ENCODE results near the gene COX7A1.

The COX7A1 gene

GRCh38 chr19:36113425-36113824 is 38.8 kb downstream of the COX7A1 start:
- Histone ChIP-seq H3K4me1 (ENCODE audit: insufficient read depth, poor library complexity, severe bottlenecking) (no peaks in the 10 kb centered on the region), H3K27me3 (ENCODE audit: insufficient read depth, poor library complexity, severe bottlenecking) (no peaks in the 10 kb centered on the region), H3K36me3 (ENCODE audit: low read depth) (peaks cover 34% of the 10 kb centered on the region), H3K4me3 (ENCODE audit: severe bottlenecking) (peak overlapping the region; percentile 63), H3K9me3 (ENCODE audit: severe bottlenecking) (no peaks in the 10 kb centered on the region), H3K27ac (ENCODE audit: poor library complexity, severe bottlenecking) (no peak overlapping the region)
- TF ChIP-seq CTCF (IDR thresholded peaks at IDR 0.05; ENCODE audit: poor library complexity, severe bottlenecking), result no peak
- no peak for DNase-seq (ENCODE audit: low spot score)
- no peak for ATAC-seq (ENCODE audit: low read depth)

GRCh38 chr19:36112678-36113077 is 39.6 kb downstream of the COX7A1 start:
- no peak for DNase-seq (ENCODE audit: low spot score)
- no peak overlapping the region for H3K27ac ChIP-seq (ENCODE audit: poor library complexity, severe bottlenecking)
- H3K4me1 ChIP-seq (ENCODE audit: insufficient read depth, poor library complexity, severe bottlenecking), result no peaks in the 10 kb centered on the region
- no peak for ATAC-seq (ENCODE audit: low read depth)
- TF ChIP-seq CTCF (IDR thresholded peaks at IDR 0.05; ENCODE audit: poor library complexity, severe bottlenecking), result no peak
- H3K4me3 ChIP-seq (ENCODE audit: severe bottlenecking), result no peak overlapping the region
- H3K27me3 ChIP-seq (ENCODE audit: insufficient read depth, poor library complexity, severe bottlenecking), result no peaks in the 10 kb centered on the region
- peaks cover 28% of the 10 kb centered on the region for H3K36me3 ChIP-seq (ENCODE audit: low read depth)
- no peaks in the 10 kb centered on the region for H3K9me3 ChIP-seq (ENCODE audit: severe bottlenecking)

GRCh38 chr19:36111200-36111539 is 41.1 kb downstream of the COX7A1 start:
- no peaks in the 10 kb centered on the region for H3K4me1 ChIP-seq (ENCODE audit: insufficient read depth, poor library complexity, severe bottlenecking)
- no peak overlapping the region for H3K27ac ChIP-seq (ENCODE audit: poor library complexity, severe bottlenecking)

GRCh38 chr19:36110487-36111199 is 41.6 kb downstream of the COX7A1 start, which contains the start of gene OVOL3:
Gene OVOL3, plus strand, starts transcription at chr19:36111143. Its CDS starts 60 bp downstream, at chr19:36111203.
- no peak within 1 kb of the TSS for H3K4me3 ChIP-seq (ENCODE audit: severe bottlenecking)
- no peak for TF ChIP-seq CTCF (IDR thresholded peaks at IDR 0.05; ENCODE audit: poor library complexity, severe bottlenecking)
- no peak within 1 kb of the TSS for H3K27ac ChIP-seq (ENCODE audit: poor library complexity, severe bottlenecking)
- H3K9me3 ChIP-seq (ENCODE audit: severe bottlenecking), result no peaks in the 10 kb centered on the region
- DNase-seq (ENCODE audit: low spot score), result no peak
- H3K4me1 ChIP-seq (ENCODE audit: insufficient read depth, poor library complexity, severe bottlenecking), result no peaks in the 10 kb centered on the region
- no peak for ATAC-seq (ENCODE audit: low read depth)
- H3K27me3 ChIP-seq (ENCODE audit: insufficient read depth, poor library complexity, severe bottlenecking), result no peaks in the 10 kb centered on the region
- peaks cover 12% of the 10 kb centered on the region; the same call in 1 of the 2 replicates for H3K36me3 ChIP-seq (ENCODE audit: low read depth)

More at GRCh38 chr19:36111200-36111539, 41.1 kb downstream of the COX7A1 start:
- DNase-seq (ENCODE audit: low spot score) (no peak), ATAC-seq (ENCODE audit: low read depth) (no peak)
- Histone ChIP-seq H3K9me3 (ENCODE audit: severe bottlenecking) (no peaks in the 10 kb centered on the region), H3K27me3 (ENCODE audit: insufficient read depth, poor library complexity, severe bottlenecking) (no peaks in the 10 kb centered on the region), H3K36me3 (ENCODE audit: low read depth) (peaks cover 13% of the 10 kb centered on the region), H3K4me3 (ENCODE audit: severe bottlenecking) (no peak overlapping the region)
- no peak for TF ChIP-seq CTCF (IDR thresholded peaks at IDR 0.05; ENCODE audit: poor library complexity, severe bottlenecking)

GRCh38 chr19:36108684-36109083 is 43.6 kb downstream of the COX7A1 start:
- Histone ChIP-seq H3K9me3 (ENCODE audit: severe bottlenecking) (no peaks in the 10 kb centered on the region), H3K4me3 (ENCODE audit: severe bottlenecking) (no peak overlapping the region), H3K4me1 (ENCODE audit: insufficient read depth, poor library complexity, severe bottlenecking) (no peaks in the 10 kb centered on the region), H3K27ac (ENCODE audit: poor library complexity, severe bottlenecking) (no peak overlapping the region), H3K27me3 (ENCODE audit: insufficient read depth, poor library complexity, severe bottlenecking) (no peaks in the 10 kb centered on the region), H3K36me3 (ENCODE audit: low read depth) (peaks cover 12% of the 10 kb centered on the region; the same call in 1 of the 2 replicates)
- DNase-seq (ENCODE audit: low spot score), result no peak
- ATAC-seq (ENCODE audit: low read depth), result no peak
- no peak for TF ChIP-seq CTCF (IDR thresholded peaks at IDR 0.05; ENCODE audit: poor library complexity, severe bottlenecking)

Measured in RWPE2 (cell line).